Coronary artery (tissue), 2 donors: ENCODE results near the gene METTL27.
"Not testable (repeated sequence)": the region's sequence is repeated elsewhere in the genome, so short reads cannot be mapped to it uniquely, and the experiment has no call there.

ENCODE experiments used
- DNase-seq: peaks from one replicate; pipeline ENCODE4 v3.0.0-alpha.2; 2017; ENCODE audit warnings: low spot score
- H3K27ac ChIP-seq, 2 donors: fragments of 200-600 bp; sonication (generic); one replicate each; pipeline ENCODE4 v1.5.1; 2016 to 2019
- H3K4me3 ChIP-seq: fragments of 200-600 bp; sonication (generic); 2 replicates; pipeline ENCODE4 v1.5.1; 2016; ENCODE audit warnings: mild to moderate bottlenecking, moderate library complexity
- TF ChIP-seq, protein P1 (sequence below): fragments of 200-600 bp; sonication (generic); IDR thresholded peaks from one replicate; pipeline ENCODE4 v1.5.1; 2019; ENCODE audit warnings: antibody characterized with exemption

Gene METTL27

DNA sequence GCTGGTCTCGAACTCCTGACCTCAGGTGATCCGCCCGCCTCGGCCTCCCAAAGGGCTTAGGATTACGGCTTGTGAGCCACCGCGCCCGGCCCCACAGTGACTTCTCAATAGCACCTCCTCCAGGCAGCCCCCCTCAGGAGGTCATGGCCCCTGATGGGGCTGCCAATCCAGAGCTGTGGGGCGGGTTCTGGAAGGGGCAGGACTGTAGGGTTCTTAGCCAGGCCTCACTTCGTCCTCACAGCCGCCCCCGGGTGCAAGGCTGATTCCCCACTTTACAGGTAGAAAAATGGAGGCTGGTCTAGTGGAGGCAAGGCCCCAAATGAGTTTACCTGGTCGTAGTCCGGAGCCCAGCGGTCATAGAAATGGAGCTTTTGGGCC is 638 bp downstream of the METTL27 start:
- no peak for DNase-seq
- H3K27ac ChIP-seq, result peak overlapping the region; percentile 61 to 78
- TF ChIP-seq, protein P1, sequence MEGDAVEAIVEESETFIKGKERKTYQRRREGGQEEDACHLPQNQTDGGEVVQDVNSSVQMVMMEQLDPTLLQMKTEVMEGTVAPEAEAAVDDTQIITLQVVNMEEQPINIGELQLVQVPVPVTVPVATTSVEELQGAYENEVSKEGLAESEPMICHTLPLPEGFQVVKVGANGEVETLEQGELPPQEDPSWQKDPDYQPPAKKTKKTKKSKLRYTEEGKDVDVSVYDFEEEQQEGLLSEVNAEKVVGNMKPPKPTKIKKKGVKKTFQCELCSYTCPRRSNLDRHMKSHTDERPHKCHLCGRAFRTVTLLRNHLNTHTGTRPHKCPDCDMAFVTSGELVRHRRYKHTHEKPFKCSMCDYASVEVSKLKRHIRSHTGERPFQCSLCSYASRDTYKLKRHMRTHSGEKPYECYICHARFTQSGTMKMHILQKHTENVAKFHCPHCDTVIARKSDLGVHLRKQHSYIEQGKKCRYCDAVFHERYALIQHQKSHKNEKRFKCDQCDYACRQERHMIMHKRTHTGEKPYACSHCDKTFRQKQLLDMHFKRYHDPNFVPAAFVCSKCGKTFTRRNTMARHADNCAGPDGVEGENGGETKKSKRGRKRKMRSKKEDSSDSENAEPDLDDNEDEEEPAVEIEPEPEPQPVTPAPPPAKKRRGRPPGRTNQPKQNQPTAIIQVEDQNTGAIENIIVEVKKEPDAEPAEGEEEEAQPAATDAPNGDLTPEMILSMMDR, result no peak
- H3K4me3 ChIP-seq, result peak overlapping the region; percentile 73

DNA sequence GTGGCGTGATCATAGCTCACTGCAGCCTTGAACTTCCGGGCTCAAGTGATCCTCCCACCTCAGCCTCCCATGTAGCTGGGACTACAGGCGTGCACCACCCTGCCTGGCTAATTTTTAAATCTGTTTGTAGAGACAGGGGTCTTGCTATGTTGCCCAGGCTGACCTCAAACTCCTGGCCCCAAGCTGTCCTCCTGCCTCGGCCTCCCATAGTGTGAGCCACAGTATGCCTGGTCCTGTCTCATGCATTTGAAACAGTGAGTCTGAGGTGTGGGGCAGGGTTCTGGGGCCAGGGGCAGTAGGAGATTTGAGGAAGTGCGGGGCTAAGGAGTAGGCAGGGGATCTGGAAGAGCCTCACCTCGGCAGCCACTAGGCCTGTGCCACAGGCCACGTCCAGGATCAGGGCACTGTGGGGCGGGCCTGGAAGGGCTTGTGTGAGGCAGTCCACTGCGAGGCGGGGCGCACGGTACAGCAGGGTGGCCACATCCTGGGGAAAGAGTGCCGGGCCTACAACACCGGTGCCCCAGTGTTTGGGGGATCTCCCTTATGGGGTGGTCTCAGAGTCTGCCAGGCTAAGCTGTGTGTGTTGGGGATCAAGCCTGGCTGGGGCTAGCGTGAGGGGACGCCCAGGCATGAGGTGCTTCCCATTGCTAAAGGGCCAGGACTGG is 1.5 kb downstream of the METTL27 start:
- Histone ChIP-seq H3K4me3 (no peak overlapping the region), H3K27ac (no peak overlapping the region)
- no peak for DNase-seq

DNA sequence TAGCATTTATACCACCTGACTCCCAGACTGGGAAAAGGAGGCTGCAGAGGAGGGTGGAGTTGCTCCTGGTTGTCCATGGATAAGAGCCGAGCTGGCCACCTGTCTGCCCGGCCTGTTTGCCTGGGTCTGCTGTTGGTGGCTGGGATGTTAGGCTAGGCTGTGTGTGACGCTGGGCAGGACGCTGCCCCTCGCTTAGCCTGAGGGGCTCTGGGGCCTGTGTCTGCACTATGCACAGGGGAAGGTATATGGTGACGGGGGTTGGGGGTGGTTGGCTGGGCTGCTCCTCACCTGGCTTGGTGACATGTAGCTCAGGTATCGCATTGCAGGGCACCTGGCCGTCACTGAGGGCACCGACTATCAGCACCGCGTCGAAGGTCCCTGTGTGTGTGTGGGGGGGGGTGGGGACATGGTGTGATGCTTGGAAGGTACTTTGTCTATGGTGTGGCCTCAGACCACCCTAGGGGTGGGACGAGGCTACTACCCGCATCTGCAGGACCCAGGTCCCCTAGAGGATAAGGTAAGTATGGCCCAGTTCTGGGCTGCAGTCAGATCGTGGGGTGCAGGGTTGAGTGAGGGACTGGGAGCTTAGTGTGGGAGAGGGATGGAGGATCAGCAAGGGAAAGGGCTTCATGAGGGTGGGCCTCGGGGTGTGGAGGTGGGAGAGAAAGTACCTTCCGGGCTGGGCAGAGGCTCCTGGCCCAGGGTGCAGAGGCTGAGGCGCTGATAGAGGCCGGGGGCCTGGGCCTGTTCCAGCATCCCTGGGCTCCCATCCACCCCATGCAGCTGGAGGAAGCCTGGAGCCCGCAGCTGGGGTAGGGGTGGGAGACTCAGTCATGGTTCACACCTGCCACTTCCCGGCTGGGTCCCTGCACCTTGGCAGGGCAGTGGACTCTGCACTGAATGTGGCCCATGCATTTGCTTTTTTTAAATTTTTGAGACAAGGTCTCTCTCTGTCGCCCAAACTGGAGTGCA is 2.3 kb downstream of the METTL27 start:
- Histone ChIP-seq H3K27ac (no peak overlapping the region), H3K4me3 (no peak overlapping the region)
- DNase-seq, result no peak
- TF ChIP-seq, protein P1, result no peak

More for the DNA sequence above, 1.5 kb downstream of the METTL27 start:
- TF ChIP-seq, protein P1, result no peak

DNA sequence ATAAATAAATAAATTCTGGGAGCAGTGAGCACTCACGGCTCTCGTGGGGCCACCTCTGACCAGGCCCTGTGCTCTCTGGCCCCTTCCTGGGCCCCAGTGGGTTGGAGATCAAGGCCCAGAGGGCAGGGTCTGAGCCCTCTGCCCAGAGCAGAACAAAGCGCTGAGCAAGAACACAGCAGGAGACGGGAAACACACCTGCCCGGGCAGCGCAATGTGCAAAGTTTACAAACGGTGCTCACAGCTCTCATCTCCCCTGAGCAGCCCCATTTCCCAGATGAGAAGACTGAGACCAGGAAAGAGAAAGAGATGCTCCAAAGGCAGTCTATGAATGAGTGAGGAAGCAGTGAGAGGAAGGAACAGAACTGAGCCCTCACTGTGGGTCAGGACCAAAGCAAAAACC is 3.0 kb downstream of the METTL27 start:
- DNase-seq, result no peak
- TF ChIP-seq, protein P1, result no peak
- H3K27ac ChIP-seq, result no peak overlapping the region
- H3K4me3 ChIP-seq, result no peak overlapping the region

DNA sequence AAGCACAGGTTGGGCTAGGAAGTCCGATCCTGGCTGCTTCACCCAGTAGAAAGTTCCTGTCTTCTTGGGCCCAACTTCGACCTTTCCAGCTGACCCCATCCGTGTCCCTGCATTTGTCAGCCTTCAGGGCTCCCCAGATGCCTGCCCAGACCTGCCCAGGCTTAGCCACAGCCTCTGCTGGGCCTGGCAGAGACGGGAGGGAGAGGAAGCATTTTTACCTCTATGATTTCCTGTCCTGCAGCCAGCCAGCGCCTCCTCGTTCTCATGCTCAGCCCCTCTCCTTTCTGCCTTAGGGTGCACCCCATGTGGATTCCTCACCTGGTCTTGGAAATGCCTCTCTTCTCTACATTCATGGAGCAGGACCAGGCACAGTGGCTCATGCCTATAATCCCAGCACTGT is 3.7 kb downstream of the METTL27 start:
- Histone ChIP-seq H3K4me3 (no peak overlapping the region), H3K27ac (no peak overlapping the region)
- no peak for DNase-seq
- TF ChIP-seq, protein P1, result no peak

DNA sequence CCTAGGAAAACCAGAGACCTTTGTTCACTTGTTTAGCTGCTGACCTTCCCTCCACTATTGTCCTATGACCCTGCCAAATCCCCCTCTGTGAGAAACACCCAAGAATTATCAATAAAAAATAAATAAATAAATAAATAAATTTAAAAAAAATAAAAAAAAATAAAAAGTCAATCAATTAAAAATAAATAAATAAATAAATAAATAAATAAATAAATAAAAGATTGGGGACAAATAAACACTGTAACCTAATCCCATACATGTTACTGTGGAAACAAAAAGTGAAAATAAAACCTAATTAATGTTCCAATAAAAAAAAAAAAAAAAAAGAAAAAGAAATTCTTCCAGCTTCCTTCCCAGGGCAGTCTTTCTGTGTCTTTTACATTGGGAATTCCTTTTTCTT is 5.1 kb downstream of the METTL27 start:
- not testable (repeated sequence) for H3K27ac ChIP-seq, DNase-seq, H3K4me3 ChIP-seq

DNA sequence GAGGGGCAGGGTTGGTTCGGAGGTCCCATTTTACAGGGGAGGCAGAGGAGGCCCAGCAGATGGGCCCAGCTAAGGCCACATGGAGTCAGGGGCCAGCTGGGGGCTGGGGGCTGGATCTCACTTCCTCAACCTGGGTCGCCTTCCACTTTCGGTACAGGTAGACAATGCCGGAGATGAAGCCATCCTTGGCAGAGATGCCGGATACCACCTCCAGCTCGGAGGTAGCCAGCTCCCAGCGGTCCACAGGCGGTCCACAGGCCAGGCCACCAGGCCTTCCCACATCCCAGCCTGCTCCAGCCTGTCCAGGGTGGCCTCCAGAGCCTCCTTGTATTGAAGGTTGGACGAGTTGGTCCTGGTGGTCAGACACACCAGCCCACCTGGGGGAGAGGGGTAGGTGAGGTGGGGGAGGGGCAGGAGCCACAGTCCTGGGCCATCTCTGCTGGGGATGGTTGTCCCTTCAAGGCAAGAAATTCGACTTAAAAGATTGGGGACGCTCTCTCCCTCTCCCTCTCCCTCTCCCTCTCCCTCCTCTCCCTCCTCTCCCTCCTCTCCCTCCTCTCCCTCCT is 7.6 kb downstream of the METTL27 start:
- TF ChIP-seq, protein P1, result no peak
- no peak for DNase-seq
- Histone ChIP-seq H3K4me3 (no peak overlapping the region), H3K27ac (no peak overlapping the region)
